HepG2 (cell line): ENCODE measurements around the gene NIP7. TPM values are rescaled to one million over a fixed set of nuclear protein-coding genes. Genes with fewer than 3 reads are reported as not detected.
A peak's percentile ranks its signal among the peaks of the same experiment; 100 is the strongest.

Source experiments
- AFF4 ChIP-seq: sonication (generic); formaldehyde crosslinking; IDR thresholded peaks from 2 replicates; pipeline ENCODE4 v1.4.0; 2020; ENCODE audit warnings: missing genetic modification reagents
- ATM ChIP-seq: fragments of 450-650 bp; IDR thresholded peaks from 2 replicates; pipeline ENCODE4 v1.7.1; 2017; ENCODE audit warnings: mild to moderate bottlenecking, borderline replicate concordance
- CREB1 ChIP-seq, 2 experiments: fragments of 450-650 bp in 1 of 2; IDR thresholded peaks; 2 replicates each; pipeline ENCODE4 v1.6.1; 2016 to 2017; ENCODE audit warnings: control low read depth in 1 of 2, mild to moderate bottlenecking in 1 of 2, missing compliant biosample characterization in 1 of 2, missing genetic modification characterization in 1 of 2
- DMTF1 ChIP-seq: sonication (generic); formaldehyde crosslinking; IDR thresholded peaks from 2 replicates; pipeline ENCODE4 v1.4.0; 2020; ENCODE audit warnings: mild to moderate bottlenecking, missing genetic modification reagents
- DR1 ChIP-seq: sonication (generic); formaldehyde crosslinking; IDR thresholded peaks from 2 replicates; pipeline ENCODE4 v1.8.0; 2021; ENCODE audit warnings: mild to moderate bottlenecking, missing genetic modification reagents, inconsistent platforms
- KLF15 ChIP-seq: sonication (generic); formaldehyde crosslinking; IDR thresholded peaks from 2 replicates; pipeline ENCODE4 v1.8.1; 2023; ENCODE audit warnings: borderline replicate concordance, mild to moderate bottlenecking, inconsistent platforms, missing genetic modification reagents, mixed read lengths
- MAFG ChIP-seq: sonication (generic); formaldehyde crosslinking; IDR thresholded peaks from 2 replicates; pipeline ENCODE4 v1.5.1; 2020; ENCODE audit warnings: mild to moderate bottlenecking, missing genetic modification reagents
- NR2F2 ChIP-seq: IDR thresholded peaks from 2 replicates; pipeline ENCODE4 v1.6.1; 2012; ENCODE audit warnings: low read depth, inconsistent platforms, borderline replicate concordance
- PRDM4 ChIP-seq: sonication (generic); formaldehyde crosslinking; IDR thresholded peaks from 2 replicates; pipeline ENCODE4 v1.9.0; 2021; ENCODE audit warnings: missing genetic modification reagents, borderline replicate concordance
- SMAD3 ChIP-seq: sonication (generic); formaldehyde crosslinking; IDR thresholded peaks from 2 replicates; pipeline ENCODE4 v1.4.0; 2020; ENCODE audit warnings: missing genetic modification reagents
- SMC3 ChIP-seq: IDR thresholded peaks from 2 replicates; pipeline ENCODE4 v1.6.1; 2011; ENCODE audit warnings: low read length, improper control_type of control experiment
- THRA ChIP-seq: sonication (generic); formaldehyde crosslinking; IDR thresholded peaks from 2 replicates; pipeline ENCODE4 v1.4.0; 2020; ENCODE audit warnings: missing genetic modification reagents, borderline replicate concordance
- ZBTB1 ChIP-seq: sonication (generic); formaldehyde crosslinking; IDR thresholded peaks from 2 replicates; pipeline ENCODE4 v1.4.0; 2020; ENCODE audit warnings: missing genetic modification reagents, borderline replicate concordance
- ZFP36L1 ChIP-seq: sonication (generic); formaldehyde crosslinking; IDR thresholded peaks from 2 replicates; pipeline ENCODE4 v1.8.0; 2022; ENCODE audit warnings: mild to moderate bottlenecking, missing genetic modification reagents, moderate library complexity
- ZNF263 ChIP-seq: sonication (generic); formaldehyde crosslinking; IDR thresholded peaks from 2 replicates; pipeline ENCODE4 v1.4.0; 2020; ENCODE audit warnings: missing genetic modification reagents
- ZNF317 ChIP-seq: sonication (generic); formaldehyde crosslinking; IDR thresholded peaks from 2 replicates; pipeline ENCODE4 v1.5.0; 2020; ENCODE audit warnings: mild to moderate bottlenecking, missing genetic modification reagents
- ZNF556 ChIP-seq: sonication (generic); formaldehyde crosslinking; IDR thresholded peaks from 2 replicates; pipeline ENCODE4 v1.4.0; 2020; ENCODE audit warnings: mild to moderate bottlenecking, missing genetic modification reagents, borderline replicate concordance
- ZNF607 ChIP-seq: sonication (generic); formaldehyde crosslinking; IDR thresholded peaks from 2 replicates; pipeline ENCODE4 v1.5.1; 2020; ENCODE audit warnings: missing genetic modification reagents, mild to moderate bottlenecking, borderline replicate concordance
- ZNF891 ChIP-seq: sonication (generic); formaldehyde crosslinking; IDR thresholded peaks from 2 replicates; pipeline ENCODE4 v1.5.0; 2020; ENCODE audit warnings: mild to moderate bottlenecking, missing genetic modification reagents
- polyA plus RNA-seq, 8 experiments: library from polyadenylated mRNA; depleted of rRNA in 3 of 8; stranded (reverse) in 7 of 8; unstranded in 1 of 8; fragments of >200 nt; fragmentation: Illumina TruSeq in 4 of 8; extraction: Trizol in 4 of 8; gene quantifications; 2 replicates each; pipeline versions ENCODE4 v1.2.1 to v1.2.3, GENCODE V29; 2011 to 2016; ENCODE audit warnings: low read depth in 4 of 8, missing spikeins in 1 of 8, mixed read lengths in 1 of 8; ENCODE audit not compliant: insufficient read depth in 1 of 8
- total RNA-seq, 5 experiments: library from RNA; depleted of rRNA; stranded (reverse); fragments of >200 nt; fragmentation: Illumina TruSeq; extraction: Trizol; gene quantifications; 2 replicates each; pipeline ENCODE4 v1.2.3, GENCODE V29; 2016; ENCODE audit warnings: low read depth in 1 of 5

The NIP7 gene
- total and polyA plus RNA-seq, 2 of the 13 experiments (the other 11 are each of a cell fraction or from before 2014, with no cell fraction given): 15.3 to 114 TPM

GRCh38 chr16:69330286-69331109 lies 9.1 kb upstream of the NIP7 start, which contains the start of gene PDF (continued):
- TF ChIP-seq AFF4 (no peak), SMAD3 (CRISPR knock-in tag) (0 out of 2 replicates have a peak, but pooled peaks have one; percentile 35), KLF15 (CRISPR knock-in tag) (no peak), PRDM4 (CRISPR knock-in tag) (no peak; the same call in 1 of the 2 replicates), NR2F2 (no peak), ZFP36L1 (CRISPR knock-in tag) (peak; percentile 33; the same call in 1 of the 2 replicates), ZNF317 (CRISPR knock-in tag) (peak; percentile 54; the same call in 1 of the 2 replicates), ZBTB1 (CRISPR knock-in tag) (0 out of 2 replicates have a peak, but pooled peaks have one; percentile 15), DR1 (CRISPR knock-in tag) (peak; percentile 91), ZNF607 (CRISPR knock-in tag) (peak; percentile 60; the same call in 1 of the 2 replicates), SMC3 (no peak), ZNF891 (no peak; the same call in 1 of the 2 replicates), ZNF556 (CRISPR knock-in tag) (no peak), ATM (no peak), MAFG (CRISPR knock-in tag) (no peak), DMTF1 (CRISPR knock-in tag) (no peak), CREB1 (IDR thresholded peaks at IDR 0.05) (no peak), CREB1 (CRISPR knock-in tag; IDR thresholded peaks at IDR 0.05) (no peak), ZNF263 (CRISPR knock-in tag) (peak; percentile 72), THRA (CRISPR knock-in tag) (peak; percentile 87)
